Left forelimb (tissue), 1 donor: ENCODE results near the gene TEX22.

Experiments used
- DNase-seq: peaks from one replicate; pipeline ENCODE4 v3.0.0-alpha.2; 2018; ENCODE audit warnings: low spot score

Gene TEX22

DNA sequence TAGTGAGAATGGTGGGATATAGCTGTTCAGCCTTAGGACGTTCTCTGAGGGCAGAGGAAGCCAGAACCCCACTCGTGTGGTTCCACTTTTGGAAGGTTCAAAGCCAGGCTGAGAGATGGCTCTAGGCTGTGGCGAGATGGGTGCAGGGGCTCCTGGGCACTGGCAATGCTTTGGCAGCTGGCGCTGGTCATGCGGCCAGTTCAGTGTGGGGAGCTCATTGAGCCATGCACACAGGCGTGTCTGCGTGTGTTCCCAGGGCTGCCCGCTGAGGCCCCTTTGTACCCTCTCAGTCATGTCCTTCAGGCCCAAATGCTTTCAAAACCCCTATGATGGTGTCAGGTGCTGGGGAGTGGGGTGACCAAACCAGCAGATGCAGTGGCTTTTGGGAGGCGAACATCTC, 1.7 kb downstream of the TEX22 start:
- DNase-seq, result no peak

DNA sequence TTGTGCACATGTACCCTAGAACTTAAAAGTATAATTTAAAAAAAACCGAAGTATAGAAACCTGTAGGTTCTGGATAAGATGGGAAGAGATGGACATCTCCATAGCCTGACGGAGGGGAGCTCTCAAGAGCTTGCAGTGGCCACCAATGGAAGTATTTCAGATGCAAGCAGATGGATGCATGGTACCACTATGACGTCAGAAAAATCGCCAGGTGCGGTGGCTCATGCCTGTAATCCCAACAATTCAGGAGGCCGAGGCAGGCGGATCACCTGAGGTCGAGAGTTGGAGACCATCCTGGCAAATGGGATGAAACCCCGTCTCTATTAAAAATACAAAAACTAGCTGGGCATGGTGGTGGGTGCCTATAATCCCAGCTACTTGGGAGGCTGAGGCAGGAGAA, 3.4 kb downstream of the TEX22 start:
- no peak for DNase-seq

DNA sequence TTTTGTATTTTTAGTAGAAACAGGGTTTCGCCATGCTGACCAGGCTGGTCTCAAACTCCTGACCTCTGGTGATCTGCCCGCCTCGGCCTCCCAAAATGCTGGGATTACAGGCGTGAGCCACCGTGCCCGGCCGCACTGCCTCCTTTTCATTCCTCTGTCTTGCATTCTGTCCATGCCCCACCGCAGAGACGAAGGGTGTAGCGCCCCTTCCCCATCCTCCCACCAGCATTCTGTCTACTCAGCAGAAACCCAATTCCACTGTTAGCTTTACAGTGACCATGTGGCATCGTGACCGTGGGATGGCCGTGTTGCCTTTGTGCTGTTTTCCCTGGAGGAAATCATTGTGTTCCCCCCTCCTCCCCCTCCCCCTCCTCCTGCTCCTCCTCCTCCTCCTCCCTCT, 10.3 kb downstream of the TEX22 start:
- DNase-seq, result no peak

DNA sequence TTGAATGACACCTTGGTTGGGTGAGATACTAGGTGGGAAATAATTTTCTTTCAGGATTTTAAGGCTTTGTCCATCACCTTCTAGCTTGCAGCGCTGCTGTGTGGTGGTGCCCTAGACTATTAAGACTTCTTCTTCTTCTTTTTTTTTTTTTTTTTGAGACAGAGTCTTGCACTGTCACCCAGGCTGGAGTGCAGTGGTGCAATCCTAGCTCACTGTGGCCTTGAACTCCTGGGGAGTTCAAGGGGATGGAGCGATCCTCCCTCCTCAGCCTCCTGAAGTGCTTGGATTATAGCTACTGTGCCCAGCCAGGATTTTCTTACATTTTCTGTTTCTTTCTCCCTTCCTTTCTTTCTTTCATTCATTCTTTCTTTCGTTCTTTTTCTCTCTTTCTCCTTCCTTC, 11.0 kb downstream of the TEX22 start:
- DNase-seq, result no peak

DNA sequence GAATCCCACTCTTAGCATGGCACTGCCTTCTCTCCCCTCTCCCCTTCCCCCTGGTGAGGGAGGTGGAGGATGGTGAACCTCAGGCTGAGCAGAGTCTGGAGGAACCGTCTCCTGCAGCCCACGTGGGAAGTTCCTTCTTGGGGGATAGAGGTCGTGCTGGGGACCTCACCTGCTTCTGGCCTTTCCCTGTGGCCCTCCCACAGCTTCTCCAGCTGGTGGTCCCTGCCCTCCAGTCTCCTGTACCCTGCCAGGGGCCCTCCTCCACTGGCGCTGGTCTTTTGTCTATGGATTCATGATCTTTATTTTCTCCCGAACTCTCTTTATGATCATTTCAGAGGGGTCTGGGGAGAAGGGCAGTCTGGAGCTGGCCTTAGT, 12.3 kb downstream of the TEX22 start:
- DNase-seq, result no peak

DNA sequence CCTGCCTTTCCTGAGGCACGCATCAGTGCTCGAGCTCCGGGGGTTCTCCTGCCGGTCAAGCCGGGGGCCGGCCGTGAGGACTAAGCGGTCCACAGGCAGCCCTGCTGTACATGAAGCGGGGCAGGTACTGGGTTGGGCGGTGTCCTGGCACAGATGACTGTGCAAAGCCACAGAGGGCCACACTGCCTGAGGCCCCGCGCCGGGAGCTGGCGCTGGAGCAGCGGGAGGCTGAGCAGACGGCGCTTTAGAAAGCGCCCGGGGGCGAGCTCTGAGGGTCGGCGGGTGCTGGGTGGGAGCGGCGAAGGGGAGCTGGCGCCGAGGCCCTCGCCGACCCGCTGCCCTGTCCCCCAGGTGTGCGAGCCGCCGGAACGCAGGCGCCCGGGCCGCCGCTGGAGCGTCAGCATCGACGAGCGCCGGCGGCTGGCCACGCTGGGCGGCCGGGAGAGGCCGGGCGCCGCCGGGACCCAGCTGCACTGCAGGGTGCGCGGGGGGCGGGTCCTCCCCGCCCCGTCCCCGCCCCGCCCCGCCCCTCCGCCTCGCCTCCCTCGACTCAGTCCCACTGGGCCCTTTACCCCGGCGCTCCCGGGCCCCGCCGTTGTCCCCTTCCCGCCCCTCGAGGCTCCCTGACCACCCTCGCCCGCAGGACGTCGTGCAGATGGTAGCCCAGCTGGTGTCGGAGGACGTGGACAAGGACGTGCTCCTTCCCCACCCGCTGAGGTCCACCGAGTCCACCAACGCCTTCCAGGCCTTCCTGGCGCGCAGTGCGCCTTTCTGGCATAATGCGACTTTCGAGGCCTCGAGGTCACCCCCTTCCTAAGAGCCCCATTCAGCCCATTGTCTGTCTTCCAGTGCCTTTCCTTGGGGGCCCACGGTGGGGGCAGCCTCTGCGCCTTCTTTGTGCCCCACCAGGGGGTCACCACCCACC, 12.9 kb downstream of the TEX22 start:
- peak; percentile 66 for DNase-seq

DNA sequence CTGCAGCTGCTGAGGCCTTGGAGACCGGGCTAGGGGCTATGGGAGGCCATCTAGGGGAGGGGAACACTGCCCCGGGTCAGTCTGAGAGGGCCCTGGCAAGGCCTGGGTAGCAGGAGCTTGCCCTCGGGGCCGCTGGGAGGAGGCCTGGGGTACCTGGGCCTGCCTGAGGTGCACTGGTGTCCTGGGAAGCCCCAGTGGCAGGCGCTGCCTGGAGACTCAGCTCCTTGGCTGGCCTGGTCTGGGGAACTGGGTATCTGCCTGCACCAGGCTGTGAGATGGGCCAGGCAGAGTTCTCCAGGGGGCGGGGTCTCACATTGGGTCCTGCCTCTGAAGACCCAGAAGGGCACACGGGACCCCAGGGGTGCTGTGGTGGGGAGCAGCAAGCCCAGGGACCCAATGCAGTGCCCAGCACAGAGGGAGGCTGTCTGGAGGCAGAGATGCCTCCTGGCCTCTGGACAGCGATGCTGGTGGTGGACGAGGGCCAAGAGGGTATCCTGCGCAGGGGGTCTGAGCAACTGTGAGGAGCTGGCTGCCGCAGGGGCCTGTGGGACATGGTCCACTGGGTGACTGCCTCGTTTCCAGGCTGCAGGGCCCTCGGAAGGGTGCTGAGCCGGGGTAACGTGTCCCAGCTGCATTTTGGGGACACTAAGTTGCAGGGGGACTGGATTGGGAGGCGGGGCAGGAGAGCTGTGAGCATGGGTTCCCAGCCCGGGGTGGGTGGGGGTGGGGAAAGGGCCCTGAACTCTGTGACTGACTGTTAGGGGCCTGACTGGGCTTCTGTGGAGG, 13.8 kb downstream of the TEX22 start:
- no peak for DNase-seq

DNA sequence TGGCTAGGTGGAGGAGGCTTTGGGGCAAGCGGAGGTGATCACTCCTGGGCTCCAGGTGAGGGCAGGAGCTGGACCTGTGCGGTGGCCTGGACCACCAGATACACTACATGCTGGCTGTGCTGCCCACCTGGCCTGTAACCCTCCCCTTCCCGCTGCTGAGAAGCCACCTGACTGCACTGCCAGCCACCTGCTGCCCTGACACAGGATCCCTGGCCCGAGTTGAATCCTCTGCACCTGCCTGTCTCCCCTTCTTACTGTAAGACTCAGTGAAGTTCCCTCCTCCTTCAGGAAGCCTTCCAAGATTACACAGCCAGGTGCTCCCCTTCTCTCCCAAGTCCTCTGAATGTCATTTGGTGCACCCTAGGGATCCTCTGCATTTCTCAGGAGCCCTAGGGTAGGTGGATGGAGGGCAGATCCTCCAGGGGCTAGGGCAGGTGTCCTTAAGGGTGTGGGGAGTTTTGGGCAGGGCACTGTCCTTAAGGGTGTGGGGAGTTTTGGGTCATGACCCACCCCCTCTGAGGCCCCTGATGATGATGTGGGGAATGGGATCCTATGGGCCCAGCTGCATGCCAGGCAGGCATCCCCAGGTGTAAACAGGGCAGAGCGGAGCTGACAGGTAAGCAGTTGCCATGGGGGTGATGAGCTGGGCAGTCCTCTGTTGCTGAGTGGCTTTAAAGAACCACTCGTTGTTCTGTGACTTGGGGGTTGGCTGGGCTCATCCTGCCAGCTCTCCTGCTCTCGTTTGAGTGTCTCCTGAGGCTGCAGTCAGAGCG, 14.6 kb downstream of the TEX22 start:
- no peak for DNase-seq

DNA sequence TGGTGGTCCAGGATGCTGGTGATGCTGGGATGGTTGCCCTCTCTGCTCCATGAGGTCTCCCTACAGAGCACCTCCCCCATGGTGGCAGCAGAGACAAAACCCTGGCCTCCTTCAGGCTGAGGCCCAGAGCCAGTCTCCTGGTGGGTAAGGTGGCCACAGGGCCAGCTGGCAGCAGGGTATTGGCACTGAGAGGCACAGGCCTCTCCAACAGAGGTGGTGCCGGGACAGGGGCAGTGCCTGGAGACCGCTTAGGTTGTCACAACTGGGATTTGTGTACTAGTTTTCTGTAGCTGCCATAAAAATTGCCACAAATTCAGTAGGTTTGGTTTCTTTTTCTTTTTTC, 15.2 kb downstream of the TEX22 start:
- peak; percentile 61 for DNase-seq

DNA sequence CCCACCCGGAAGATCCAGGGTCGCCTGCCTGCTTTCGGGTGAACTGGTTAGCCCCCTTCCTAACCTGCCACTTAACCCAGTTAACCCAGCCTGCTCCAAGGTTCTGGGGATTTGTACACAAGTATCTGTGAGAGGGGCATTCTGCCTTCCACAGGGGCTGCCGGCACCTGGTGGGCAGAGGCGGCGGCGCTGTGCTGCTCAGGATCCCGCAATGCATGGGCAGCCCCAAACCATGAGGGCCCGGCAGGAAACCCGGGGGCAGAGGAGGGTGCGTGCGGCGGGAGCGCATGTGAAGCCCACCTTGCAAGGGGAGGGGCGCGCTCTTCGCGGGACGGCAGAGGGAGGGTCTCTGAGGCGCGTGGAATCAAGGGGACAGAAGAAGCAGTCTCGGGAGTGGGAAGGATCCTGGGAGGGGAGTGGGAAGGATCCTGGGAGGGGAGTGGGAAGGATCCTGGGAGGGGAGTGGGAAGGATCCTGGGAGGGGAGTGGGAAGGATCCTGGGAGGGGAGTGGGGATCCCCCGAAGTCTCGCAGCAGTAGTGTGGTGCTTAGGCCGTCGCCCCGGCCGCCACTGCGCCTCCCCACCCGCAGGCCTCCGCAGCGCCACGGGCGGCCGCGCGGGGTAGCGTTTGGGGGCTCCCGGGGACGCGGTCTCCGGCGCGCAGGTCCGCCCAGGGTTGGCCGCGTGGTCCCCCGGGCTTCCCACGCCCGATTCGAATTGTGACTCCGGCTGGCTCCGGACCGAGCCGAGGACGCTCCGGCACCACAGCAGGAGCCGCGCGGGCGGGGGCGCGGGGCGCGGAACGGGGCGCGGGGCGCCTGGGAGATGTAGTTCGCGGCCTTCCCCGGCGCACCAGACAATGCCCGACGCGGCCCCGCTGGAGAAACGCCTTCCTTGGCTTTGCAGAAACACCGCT, 16.4 kb downstream of the TEX22 start:
- peak; percentile 88 for DNase-seq

DNA sequence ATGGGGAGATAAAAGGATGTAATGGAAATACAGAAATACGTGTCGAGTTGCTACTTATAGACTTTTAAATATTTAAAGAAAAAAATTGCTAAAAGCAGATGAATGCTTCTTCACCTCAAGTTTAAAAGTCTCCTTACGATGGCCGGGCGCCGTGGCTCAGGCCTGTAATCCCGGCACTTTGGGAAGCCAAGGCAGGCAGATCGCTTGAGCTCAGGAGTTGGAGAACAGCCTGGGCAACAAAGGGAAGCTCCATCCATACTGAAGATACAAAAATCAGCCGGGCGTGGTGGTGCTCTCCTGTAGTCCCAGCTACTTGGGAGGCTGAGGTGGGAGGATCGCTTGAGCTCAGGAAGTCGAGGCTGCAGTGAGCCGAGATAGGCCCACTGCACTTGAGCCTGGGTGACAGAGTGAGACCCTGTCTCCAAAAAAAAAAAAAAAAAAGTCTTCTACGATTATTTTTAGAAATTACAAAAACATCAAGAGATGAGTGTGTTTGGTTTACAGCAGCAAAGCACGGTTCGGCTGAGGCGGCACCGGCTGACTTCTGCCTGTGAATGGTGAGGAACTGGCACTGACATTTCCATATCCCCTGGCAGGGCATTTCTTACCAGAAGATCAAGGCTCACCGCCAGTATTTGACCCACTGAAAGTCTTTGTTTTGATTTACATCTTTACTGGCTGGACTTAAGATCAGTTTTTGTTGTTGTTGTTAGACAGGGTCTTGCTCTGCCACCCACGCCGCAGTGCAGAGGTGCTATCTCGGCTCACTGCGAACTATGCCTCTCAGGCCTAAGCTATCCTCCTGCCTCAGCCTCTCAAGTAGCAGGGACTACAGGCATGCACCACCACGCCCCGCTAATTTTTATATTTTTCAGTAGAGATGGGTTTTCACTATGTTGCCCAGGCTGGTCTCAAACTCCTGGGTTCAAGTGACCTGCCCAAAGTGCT, 17.4 kb downstream of the TEX22 start:
- DNase-seq, result no peak

DNA sequence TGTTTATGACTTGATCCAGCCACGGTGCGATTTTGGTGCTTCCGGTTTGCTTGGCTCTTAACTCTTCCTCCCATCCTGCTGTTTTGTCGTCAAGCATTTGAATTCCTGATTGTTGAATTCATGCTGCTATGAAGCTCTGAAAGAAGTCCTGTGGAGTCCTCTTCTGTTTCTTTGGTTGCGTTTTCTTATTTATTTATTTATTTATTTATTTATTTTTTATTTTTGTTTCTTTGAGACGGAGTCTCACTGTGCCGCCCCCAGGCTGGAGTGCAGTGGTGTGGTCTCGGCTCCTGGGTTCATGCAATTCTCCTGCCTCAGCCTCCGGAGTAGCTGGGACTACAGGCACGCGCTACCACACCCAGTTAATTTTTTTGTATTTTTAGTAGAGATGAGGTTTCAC, 18.3 kb downstream of the TEX22 start:
- no peak for DNase-seq

DNA sequence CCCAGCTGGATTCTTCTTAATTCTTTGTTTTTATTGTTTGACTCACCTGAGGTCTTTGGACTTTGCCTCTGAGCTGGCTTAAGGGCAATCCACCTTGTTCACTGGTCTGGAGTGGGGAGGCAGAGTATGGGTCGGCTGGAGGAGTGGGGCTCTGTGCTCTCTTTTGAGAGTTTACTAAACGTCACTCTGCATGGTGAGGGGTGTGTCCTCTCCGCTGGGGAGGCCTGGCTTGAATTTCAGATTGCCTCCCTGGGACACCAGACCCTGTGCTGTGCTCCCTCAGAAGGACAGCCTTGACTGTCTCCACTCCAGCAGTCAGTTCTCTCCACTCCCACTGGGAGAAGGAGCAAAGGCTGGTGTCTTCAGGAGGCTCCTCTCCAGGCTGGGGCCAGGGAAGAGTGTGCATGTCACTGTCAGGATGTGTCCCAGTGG, 19.4 kb downstream of the TEX22 start:
- no peak for DNase-seq

DNA sequence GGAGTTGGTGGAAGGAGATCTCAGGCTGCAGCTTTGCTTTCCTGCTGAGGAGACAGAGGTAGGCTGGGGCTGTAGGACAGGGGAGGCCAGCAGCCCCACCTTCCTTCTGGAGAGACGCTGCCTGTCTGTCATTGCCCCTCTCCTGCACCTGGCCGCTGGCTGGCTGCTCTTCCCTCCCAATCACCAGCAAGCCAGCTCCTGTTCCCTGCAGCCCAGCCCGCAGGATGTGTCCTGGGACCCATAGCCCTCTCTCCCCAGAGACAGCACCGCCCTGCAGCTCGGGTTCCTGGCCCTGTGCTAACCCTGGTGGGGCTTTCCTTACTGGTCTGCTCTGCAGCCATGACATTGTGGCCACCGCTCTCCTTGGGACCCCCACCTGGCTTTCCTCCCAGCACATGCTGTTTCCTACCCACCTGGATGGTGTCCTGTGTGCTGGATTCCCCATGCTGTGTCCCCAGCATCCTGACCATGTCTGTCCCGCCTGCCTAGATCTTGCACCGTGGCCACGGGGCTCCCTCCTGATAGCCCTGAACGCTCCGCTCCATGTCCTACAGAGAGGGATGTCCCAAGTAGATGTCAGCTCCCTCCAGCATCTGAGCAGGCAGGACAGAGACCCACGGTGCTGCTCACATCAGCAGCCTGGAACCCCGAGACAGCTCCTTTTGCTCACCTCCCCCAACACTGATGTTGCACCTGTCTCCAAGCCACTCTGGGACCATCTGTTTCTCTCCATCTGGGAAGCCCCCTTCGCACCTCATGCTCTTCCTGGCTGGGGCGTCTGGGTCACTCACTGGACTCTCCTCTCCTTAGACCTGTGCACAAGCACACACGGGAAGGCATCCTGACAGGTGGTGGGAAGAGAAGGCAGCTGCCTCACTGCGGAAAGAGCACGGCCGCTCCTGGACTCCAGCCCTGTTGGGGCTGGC, 20.2 kb downstream of the TEX22 start:
- DNase-seq, result no peak

DNA sequence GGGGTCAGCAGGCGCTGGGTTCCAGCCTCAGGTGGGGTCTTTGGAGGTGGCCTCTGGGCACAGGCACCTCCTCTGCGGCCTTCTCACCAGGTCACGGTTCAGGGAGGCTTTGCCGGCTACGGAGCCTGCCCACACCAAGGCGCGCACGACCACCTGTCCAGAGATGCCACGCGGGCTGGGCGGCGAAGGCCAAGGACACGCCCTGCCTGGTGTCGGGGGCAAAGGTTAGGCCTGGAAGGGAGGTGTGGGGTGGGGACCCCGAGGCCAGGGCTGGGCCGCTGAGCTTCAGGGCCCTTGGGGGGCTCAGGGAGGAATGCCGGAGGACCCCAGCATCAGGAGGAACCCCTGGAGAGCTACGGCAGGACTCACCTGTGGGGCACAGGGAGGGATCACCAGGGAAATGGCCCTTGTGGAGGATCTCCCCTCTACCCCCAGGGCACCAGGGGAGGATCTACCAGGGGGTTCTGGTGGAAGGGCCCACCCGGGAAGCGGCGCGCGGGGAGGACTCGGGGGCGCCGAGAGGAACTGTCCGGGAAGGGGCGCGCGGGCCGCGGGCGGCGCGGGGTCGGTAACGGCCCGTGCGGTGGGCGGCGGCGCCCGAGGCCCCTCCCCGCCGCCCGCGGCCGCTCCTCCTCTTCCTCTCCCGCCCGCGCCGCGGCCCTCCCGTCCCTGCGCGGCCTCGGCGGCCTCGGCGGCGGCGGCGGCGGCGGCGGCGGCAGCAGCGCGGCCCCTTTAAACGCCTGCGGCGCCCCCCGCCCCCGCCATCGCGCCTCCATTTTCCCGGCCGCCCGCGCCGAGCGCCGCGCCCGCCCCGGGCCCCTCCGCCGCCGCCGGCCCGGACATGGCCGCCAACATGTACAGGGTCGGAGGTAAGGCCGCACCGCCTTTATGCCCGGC, 21.1 kb downstream of the TEX22 start, which contains the start of gene MTA1:
MTA1 (plus strand) TSS at position 633 of the 897 bp plus-strand sequence; CDS start at position 842, 209 bp downstream.
- peak; percentile 68 for DNase-seq

DNA sequence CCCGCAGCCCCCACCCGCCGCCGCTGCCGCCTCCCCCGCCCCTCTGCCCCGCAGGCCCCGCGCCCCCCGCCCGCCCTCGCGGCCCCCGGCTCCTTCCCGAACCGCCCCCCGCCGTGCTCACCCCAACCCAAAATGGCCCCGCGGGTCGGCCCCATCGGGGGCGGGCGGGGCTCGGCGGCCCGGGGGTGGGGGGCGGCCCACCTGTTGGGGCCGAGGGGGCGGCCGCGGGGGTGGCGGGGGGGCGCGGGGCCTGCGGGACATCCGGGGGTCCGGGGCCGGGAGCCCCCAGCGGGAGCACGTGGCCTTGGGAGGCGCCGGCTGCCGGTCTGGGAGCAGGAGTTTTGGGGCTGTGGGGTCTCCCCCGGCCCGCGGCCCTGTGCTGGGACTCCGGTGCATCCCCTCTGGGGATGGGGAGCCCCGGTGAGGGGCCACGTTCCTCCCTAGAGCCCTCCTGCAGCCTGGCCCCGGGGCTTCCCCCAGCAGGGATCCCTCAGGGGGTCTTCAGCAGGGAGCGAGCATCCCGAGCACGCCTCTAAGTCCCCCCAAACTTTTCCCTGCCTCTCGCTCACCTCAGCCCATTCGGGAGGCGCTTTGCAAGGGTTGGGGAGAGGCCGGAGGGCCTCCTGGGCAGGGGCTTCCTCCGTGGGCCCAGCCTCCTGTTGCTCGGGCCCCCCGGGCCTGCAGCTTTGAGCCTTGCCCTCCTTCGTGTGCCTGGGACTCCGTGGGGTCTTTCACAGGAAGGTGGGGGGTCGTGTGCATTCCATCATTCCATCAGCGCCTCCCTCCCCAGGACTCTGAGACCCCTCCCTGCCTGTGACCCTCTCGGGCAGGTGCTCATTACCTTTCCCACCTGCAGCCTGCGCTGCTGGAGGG, 22.0 kb downstream of the TEX22 start:
- no peak for DNase-seq
